ENCODE data around the gene EDN1. TPM values are rescaled to one million over a fixed set of nuclear protein-coding genes. Genes with fewer than 3 reads are reported as not detected.

EDN1 gene
- total and polyA plus RNA-seq, 11 donors = 1.0 to 11.6 (median 4.1) TPM

DNA sequence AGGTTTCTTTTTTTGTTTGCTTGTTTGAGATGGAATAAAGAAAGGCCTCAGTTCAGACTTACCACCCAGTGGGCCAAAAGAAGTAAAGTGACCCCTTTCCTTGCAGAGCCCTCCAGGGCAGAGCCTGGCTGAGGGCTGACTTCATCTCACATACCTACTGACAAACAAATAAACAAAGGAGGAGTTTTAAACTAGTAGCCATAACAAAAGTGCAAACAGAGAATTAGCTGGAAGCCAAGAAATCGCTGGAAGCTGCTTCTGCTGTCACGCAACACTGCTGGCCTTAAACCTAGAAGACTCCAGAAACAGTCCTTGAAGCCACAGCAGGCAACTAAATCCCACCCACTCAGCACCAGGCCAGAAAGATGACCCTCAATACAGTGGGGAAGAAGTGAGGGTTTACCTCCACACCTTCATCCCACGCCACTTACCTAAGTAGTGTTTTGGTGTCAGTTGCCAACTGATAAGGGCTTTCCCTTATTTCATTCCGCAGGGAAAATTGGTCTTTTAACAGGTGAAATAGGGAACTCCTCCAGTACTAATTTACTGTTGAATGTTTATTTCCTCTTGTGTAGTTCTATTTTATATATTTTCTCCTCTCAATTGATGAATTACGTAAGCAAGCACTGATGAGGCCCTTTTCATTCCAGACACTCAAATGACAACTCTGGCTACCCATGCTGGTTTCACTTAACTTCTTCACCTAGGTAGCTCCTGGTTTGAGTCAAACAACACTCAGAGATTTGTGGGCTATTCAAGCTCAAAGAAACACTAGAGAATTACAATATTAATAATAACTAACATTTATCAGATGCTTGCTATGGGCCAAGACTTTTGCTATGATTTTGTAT is 46.2 kb downstream of the EDN1 start:
- ATAC-seq (no peak), DNase-seq (no peak)
- H3K4me1 ChIP-seq = peaks cover 0 to 17% (median 9%) of the 10 kb centered on the region in 12 donors
- WGBS, 4 donors = 88 to 93% (median 91%) methylated on average over 5 of the region's 5 CpGs
- no peaks in the 10 kb centered on the region for H3K27me3 ChIP-seq
- no peak overlapping the region for H3K4me3 ChIP-seq
- TF ChIP-seq, protein P1, sequence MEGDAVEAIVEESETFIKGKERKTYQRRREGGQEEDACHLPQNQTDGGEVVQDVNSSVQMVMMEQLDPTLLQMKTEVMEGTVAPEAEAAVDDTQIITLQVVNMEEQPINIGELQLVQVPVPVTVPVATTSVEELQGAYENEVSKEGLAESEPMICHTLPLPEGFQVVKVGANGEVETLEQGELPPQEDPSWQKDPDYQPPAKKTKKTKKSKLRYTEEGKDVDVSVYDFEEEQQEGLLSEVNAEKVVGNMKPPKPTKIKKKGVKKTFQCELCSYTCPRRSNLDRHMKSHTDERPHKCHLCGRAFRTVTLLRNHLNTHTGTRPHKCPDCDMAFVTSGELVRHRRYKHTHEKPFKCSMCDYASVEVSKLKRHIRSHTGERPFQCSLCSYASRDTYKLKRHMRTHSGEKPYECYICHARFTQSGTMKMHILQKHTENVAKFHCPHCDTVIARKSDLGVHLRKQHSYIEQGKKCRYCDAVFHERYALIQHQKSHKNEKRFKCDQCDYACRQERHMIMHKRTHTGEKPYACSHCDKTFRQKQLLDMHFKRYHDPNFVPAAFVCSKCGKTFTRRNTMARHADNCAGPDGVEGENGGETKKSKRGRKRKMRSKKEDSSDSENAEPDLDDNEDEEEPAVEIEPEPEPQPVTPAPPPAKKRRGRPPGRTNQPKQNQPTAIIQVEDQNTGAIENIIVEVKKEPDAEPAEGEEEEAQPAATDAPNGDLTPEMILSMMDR (IDR thresholded peaks at IDR 0.05) = no peak
- no peak for TF ChIP-seq POLR2A (IDR thresholded peaks at IDR 0.05)
- intact Hi-C loops (cut with DNase I) = no loop called here
- H3K36me3 ChIP-seq = no peaks in the 10 kb centered on the region
- no peak overlapping the region for H3K27ac ChIP-seq
- no peaks in the 10 kb centered on the region for H3K9me3 ChIP-seq

DNA sequence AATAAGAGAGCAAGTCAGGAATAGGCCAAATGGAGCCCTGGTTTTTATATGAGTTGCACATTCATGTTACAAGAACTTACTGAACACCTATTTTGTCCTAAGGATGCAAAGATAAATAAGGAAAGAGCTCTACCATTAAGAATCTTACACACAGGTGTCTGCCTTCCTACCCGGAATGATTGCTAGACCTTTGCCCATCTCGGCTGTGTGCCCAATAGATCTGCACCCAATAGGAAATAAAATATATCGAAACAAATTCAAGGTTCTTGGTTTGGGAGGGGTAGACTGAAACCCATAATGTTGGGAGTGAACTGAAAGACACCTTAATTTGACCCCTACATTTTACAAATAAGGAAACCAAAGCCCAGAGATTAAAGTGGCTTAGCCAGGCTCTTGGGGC is 48.9 kb downstream of the EDN1 start:
- H3K27me3 ChIP-seq = no peaks in the 10 kb centered on the region
- H3K36me3 ChIP-seq = no peaks in the 10 kb centered on the region
- H3K4me1 ChIP-seq = no peaks in the 10 kb centered on the region
- H3K4me3 ChIP-seq = no peak overlapping the region
- intact Hi-C loops (cut with DNase I) = no loop called here
- no peak for ATAC-seq
- no peak for TF ChIP-seq POLR2A (IDR thresholded peaks at IDR 0.05)
- TF ChIP-seq, protein P1 (IDR thresholded peaks at IDR 0.05) = no peak
- no peak overlapping the region for H3K27ac ChIP-seq
- DNase-seq = no peak
- WGBS, 4 donors = 93 to 99% (median 96%) methylated on average over 3 of the region's 3 CpGs
- no peaks in the 10 kb centered on the region for H3K9me3 ChIP-seq

DNA sequence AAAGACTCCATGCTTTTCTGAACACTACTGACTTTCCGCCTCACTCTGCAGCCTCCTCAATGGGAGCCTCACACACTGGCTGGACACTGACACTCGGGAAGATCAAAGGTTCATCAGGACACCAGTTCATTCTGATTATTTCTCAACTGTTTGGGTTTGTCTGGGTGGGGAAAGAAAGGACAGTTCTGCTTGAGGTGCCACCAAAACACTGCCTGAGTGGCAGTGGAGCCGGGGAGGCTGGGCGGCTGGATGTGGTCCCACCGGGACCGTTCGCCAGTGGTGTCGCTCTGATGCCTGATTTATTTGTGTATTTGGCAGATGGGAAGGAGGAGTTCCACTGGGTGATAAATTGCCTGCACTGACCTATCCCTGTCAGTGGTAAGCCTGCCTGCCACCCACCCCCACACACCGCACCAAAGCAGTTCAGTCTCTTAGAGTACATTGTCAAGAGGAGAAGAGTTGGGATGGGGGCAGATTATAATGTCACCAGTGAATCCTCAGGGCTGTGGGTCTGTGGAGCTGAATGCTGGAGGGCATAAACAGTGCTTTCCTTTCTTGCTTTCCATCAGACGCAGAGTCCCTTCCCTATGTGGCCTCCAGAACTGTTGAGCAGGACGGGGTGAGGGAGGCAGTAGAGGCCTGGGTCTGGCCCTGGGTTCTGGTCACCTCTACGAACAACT is 49.8 kb downstream of the EDN1 start:
- no peaks in the 10 kb centered on the region for H3K9me3 ChIP-seq
- WGBS, 4 donors = 79 to 89% (median 85%) methylated on average over 12 of the region's 12 CpGs
- no peaks in the 10 kb centered on the region for H3K4me1 ChIP-seq
- ATAC-seq = no peak
- no peaks in the 10 kb centered on the region for H3K36me3 ChIP-seq
- H3K4me3 ChIP-seq = no peak overlapping the region
- TF ChIP-seq, protein P1 (IDR thresholded peaks at IDR 0.05) = no peak
- H3K27ac ChIP-seq = no peak overlapping the region
- no peak for DNase-seq
- intact Hi-C loops (cut with DNase I) = no loop called here
- no peaks in the 10 kb centered on the region for H3K27me3 ChIP-seq

DNA sequence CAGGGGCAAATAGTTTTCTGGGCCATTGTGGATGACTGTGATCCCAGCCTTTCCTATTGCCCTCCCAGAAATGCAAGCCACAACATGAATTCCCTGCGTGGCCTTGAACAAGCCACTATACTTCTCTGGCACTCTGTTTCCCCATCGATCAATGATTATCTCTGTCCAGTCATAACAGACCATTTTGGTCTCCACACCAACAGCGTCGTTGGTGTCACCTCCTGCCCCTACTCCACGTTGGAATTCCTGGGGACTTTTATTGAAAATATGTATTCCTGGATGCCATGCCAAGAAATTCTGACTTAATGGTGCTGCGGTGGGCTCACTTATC is 50.3 kb downstream of the EDN1 start:
- Histone ChIP-seq H3K4me1 (no peaks in the 10 kb centered on the region), H3K4me3 (no peak overlapping the region), H3K27me3 (no peaks in the 10 kb centered on the region), H3K9me3 (no peaks in the 10 kb centered on the region), H3K27ac (no peak overlapping the region), H3K36me3 (no peaks in the 10 kb centered on the region)
- intact Hi-C loops (cut with DNase I) = no loop called here
- ATAC-seq = no peak
- DNase-seq = no peak
- 81 to 91% (median 89%) methylated on average over 6 of the region's 6 CpGs for WGBS, 4 donors
- TF ChIP-seq POLR2A (IDR thresholded peaks at IDR 0.05) = no peak
- TF ChIP-seq, protein P1 (IDR thresholded peaks at IDR 0.05) = no peak
